ENCODE results near the gene ABTB2.

Gene ABTB2

GRCh38 chr11:34169686-34170085, 188.1 kb downstream of the ABTB2 start:
- DNase-seq (ENCODE audit: low read depth in 2 of 2), result no peak

GRCh38 chr11:34168642-34169420, 189.0 kb downstream of the ABTB2 start:
- DNase-seq (ENCODE audit: low read depth in 2 of 2), result no peak

DNA sequence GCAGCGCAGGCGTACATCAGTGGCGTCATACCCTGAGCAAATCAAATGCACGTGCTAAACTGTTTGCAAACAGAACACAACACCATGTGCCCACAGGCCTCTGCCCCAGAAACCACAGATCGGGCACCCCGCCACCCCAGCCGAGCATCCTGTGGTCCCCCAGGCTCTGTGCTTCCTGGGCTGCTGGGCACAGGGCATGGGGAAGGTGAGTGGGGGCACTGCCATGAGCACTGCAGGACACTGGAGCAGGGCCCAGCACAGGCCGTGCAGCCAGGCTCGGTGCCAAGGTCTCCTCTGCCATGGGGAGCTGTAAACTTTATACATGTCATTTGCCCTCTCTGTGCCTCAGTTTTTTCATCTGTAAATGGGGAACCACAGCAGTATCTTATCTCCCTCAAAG, 189.8 kb downstream of the ABTB2 start:
- no peak for DNase-seq (ENCODE audit: low read depth in 2 of 2)

GRCh38 chr11:34166806-34167740, 190.7 kb downstream of the ABTB2 start:
- no peak for DNase-seq (ENCODE audit: low read depth in 2 of 2)

- DNase-seq (ENCODE audit: low read depth in 2 of 2), result no peak
Measured at GRCh38 chr11:34165786-34166555, 191.8 kb downstream of the ABTB2 start.

DNA sequence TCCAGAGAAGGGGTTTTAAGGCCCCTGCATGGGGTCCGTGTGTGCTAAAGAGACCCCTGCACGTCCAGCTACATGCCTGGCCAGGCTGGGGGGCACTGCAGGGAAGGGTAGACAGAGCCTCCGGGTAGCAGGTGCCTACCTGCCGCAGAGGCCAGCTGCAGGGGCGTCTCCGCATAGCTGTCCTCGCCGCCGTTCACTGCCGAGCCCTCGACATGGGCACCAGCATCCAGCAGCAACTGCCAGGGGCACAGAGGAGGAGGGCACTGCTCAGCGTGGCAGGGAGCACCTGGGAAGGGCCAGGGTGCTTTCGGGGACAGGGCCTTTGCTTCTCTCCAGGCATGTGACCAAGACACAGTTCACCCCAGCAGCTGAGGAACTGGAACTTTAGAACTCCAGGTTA, 192.7 kb downstream of the ABTB2 start:
- DNase-seq (ENCODE audit: low read depth in 2 of 2), result no peak

- no peak for DNase-seq (ENCODE audit: low read depth in 2 of 2)
Measured at GRCh38 chr11:34162856-34163255, 195.0 kb downstream of the ABTB2 start.

- no peak for DNase-seq (ENCODE audit: low read depth in 2 of 2)
Measured at GRCh38 chr11:34162493-34162820, 195.4 kb downstream of the ABTB2 start.

DNA sequence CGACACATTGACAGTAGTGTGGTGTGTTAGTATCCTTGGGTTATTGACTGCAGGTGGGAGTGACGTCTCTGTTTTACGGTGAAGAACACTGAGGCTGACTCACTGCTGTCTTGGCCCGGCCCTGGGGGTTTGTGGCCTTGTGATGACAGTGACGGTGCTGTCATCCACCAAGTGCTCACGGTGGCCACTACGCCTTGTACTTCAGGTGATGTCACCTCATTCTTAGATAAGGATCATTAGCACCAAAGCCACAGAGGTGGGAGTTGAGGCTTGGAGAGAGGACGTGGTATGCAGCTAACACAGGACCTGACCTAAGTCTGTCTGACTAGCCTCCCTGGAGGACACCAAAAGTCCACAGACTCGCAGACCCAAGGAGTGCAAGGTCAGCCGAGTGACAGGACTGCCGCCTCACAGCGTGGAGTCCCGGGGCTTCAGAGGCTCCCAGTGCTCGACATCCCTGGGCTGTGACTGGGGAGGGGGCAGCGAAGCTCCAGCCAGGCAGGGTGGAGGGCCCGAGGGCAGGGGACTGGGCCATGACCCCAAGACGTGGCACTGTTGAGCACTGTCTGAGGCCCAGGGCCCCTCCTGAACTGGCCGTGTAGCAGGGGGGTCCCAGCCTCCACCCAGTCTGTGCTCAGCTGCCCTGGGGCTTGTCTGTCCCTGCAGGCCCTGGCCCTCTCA, 195.9 kb downstream of the ABTB2 start:
- DNase-seq (ENCODE audit: low read depth in 2 of 2), result peak; percentile 24 to 27

GRCh38 chr11:34161361-34161760, 196.4 kb downstream of the ABTB2 start:
- no peak for DNase-seq (ENCODE audit: low read depth in 2 of 2)

GRCh38 chr11:34160791-34161190, 197.0 kb downstream of the ABTB2 start:
- DNase-seq (ENCODE audit: low read depth in 2 of 2), result no peak

GRCh38 chr11:34160049-34160721, 197.6 kb downstream of the ABTB2 start:
- no peak for DNase-seq (ENCODE audit: low read depth in 2 of 2)

DNA sequence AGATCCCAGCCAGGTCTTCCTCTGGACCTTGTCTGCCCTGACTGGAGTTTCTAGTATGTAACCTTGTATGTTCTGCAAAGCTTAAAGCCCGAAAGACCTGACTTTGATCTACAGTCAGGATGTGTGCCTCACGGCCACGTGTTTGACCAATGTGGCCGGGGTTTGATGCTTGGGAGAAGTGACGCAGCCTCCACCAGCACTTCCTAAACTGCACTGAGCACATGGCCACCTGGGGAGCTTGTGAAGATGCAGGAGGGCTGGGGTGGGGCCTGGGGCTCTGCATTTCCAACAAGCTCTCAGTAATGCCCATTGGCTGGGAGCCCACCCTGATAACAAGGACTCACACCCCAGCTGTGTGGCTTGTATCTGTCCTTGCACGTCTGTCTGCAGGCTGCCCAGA, 199.1 kb downstream of the ABTB2 start:
- no peak for DNase-seq (ENCODE audit: low read depth in 2 of 2)

- DNase-seq (ENCODE audit: low read depth in 2 of 2), result no peak
Measured at GRCh38 chr11:34157163-34157562, 200.6 kb downstream of the ABTB2 start.

DNA sequence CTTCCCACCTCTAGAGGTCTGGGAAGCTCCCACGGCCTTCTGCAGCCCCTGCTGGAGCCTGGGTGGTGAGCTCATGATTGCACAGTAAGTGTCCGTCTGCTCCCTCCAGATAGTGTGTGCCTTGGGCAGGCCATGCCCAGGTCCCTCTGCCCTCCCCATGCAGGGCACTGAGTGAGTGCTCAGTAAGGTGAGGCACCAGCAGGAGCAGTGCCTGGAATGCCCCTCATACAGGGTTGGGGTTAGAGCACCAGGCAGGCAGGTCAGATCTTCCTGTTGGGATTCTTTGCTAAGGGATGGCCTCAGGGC, 202.1 kb downstream of the ABTB2 start:
- DNase-seq (ENCODE audit: low read depth in 2 of 2), result no peak

- DNase-seq (ENCODE audit: low read depth in 2 of 2), result no peak
Measured at GRCh38 chr11:34155057-34155756, 202.6 kb downstream of the ABTB2 start.

GRCh38 chr11:34154059-34154875, 203.5 kb downstream of the ABTB2 start:
- DNase-seq (ENCODE audit: low read depth in 2 of 2), result no peak

DNA sequence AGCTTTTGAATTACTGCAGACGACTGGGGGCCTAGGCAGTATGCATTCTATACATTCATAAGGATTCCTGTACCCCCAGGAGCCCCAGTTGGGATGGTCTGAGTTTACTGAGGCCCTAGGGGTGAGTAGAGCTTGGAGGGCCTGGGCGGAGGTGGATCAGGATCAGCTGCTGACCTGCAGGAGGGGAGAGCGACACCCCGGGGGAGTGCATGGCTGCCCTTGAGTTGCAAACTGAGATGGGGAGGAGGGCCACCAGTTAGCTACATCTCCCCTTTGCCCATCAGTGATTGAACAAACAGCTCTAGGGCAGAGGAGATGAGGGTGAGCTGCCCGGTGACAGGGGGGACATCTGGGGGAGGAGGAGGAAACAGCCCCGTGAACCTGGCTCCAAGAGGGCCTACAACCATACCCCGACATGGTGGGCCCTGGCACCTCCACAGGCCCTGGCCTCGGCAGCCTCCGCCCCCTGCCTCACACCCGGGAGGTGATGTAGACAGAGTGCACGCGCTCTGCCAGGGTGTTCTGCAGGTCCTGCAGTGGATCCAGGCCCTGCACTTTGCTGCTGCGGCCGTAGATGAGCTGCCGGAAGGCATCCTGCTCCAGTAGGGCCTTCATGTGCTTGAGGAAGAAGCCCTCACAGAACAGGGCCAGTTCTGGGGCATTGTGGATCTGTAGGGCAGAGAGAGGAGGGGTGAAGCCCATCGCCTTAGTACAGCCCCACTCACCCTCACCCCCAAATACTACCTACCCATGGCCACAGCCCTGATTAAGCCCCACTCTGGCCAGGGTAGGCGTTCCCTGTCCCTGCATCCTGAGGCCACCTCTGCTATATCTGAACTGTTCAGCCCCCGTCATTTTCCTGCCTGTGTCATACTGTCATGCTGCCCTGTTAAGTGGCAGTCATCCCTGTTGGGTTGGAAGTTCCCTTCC, 205.6 kb downstream of the ABTB2 start:
- no peak for DNase-seq (ENCODE audit: low read depth in 2 of 2)

DNA sequence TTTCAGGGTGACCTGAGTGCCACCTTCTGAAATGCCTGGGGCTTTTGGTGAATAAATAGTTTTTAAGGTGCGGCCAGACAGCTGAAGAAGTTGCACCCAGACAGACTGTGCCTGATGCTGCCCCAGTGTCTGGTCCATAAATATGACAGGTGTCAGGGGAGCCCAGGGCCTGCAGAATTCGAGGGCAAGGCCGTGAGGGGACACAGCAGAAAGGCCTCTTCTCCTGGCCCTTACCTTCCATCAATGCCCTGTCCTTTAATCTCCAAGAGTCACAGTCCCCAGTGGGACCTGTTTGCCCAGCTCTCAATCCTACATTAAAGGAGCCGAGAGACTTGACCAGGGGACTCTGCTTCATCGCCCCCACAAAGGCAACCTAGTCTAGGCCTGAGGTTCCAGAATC, 206.6 kb downstream of the ABTB2 start:
- DNase-seq (ENCODE audit: low read depth in 2 of 2), result no peak
